Progenitor cell of endocrine pancreas (in vitro differentiated cells): ENCODE data around the gene RING1. TPM values are rescaled to one million over a fixed set of nuclear protein-coding genes. Genes with fewer than 3 reads are reported as not detected.

Experiments
- DNase-seq: peaks from one replicate; pipeline ENCODE4 v3.0.0; 2021; ENCODE audit warnings: low spot score; ENCODE audit not compliant: unreplicated experiment
- H3K27ac Mint-ChIP-seq: 2 replicates; pipeline ENCODE4 v1.8.0; 2021; ENCODE audit warnings: mild to moderate bottlenecking, moderate library complexity, mixed read lengths
- H3K27me3 Mint-ChIP-seq: 2 replicates; pipeline ENCODE4 v1.8.0; 2021; ENCODE audit warnings: mixed read lengths
- H3K36me3 Mint-ChIP-seq: 2 replicates; pipeline ENCODE4 v1.8.0; 2022; ENCODE audit warnings: mixed read lengths; ENCODE audit not compliant: insufficient read depth
- H3K4me1 Mint-ChIP-seq: 2 replicates; pipeline ENCODE4 v1.8.0; 2021; ENCODE audit warnings: low read depth, mixed read lengths
- H3K4me3 Mint-ChIP-seq: 2 replicates; pipeline ENCODE4 v1.8.0; 2021; ENCODE audit warnings: low read depth, mild to moderate bottlenecking, moderate library complexity, mixed read lengths
- H3K9me3 Mint-ChIP-seq: 2 replicates; pipeline ENCODE4 v1.8.0; 2021; ENCODE audit warnings: low read depth, mixed read lengths
- total RNA-seq: library from RNA; stranded (reverse); gene quantifications from 2 replicates; pipeline ENCODE4 v1.2.1, GENCODE V29; 2021
- TF ChIP-seq, protein P1 (sequence below): fragments of 200-600 bp; sonication (generic); IDR thresholded peaks from one replicate; pipeline ENCODE4 v1.5.0; 2021; ENCODE audit warnings: antibody characterized with exemption, mild to moderate bottlenecking; ENCODE audit not compliant: unreplicated experiment

Gene RING1
- total RNA-seq, 1 donor from 2014 or later, result 62.4 TPM

- no peak for DNase-seq
- Mint-ChIP-seq H3K4me3 (no peak overlapping the region), H3K36me3 (peaks cover 18% of the 10 kb centered on the region), H3K9me3 (no peaks in the 10 kb centered on the region), H3K27me3 (peaks cover 21% of the 10 kb centered on the region), H3K27ac (no peak overlapping the region), H3K4me1 (peaks cover 28% of the 10 kb centered on the region)
- TF ChIP-seq, protein P1, sequence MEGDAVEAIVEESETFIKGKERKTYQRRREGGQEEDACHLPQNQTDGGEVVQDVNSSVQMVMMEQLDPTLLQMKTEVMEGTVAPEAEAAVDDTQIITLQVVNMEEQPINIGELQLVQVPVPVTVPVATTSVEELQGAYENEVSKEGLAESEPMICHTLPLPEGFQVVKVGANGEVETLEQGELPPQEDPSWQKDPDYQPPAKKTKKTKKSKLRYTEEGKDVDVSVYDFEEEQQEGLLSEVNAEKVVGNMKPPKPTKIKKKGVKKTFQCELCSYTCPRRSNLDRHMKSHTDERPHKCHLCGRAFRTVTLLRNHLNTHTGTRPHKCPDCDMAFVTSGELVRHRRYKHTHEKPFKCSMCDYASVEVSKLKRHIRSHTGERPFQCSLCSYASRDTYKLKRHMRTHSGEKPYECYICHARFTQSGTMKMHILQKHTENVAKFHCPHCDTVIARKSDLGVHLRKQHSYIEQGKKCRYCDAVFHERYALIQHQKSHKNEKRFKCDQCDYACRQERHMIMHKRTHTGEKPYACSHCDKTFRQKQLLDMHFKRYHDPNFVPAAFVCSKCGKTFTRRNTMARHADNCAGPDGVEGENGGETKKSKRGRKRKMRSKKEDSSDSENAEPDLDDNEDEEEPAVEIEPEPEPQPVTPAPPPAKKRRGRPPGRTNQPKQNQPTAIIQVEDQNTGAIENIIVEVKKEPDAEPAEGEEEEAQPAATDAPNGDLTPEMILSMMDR, result no peak
These were observed 12.8 kb upstream of the RING1 start for GRCh38 chr6:33195304-33196165.

DNA sequence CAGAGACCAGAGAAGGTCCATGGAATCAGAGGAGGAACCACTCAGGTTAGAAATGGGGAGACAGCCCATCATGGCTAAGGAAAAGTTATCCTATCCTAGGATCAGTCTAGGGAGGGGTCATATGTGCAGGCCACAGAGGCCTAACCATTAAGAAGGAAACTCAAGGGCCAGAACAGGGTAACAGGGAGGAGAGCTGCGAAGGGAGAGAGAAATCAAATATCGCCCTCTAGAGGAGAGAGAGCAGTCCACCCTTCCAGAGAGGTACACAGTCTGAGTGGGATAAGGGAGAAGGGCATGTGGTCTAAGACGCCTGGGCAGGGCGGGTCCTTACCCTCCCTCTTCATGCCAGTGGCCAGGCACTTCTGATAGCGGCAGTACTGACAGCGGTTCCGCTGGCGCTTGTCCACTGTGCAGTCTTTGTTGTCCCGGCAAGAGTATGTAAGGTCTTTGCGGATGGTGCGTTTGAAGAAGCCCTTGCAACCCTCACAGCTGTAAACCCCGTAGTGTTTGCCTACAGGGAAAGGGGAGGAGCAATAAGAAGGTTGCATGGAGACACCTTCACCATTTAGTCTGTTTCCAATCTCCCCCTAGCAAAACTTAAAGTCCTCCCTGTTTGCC lies 10.8 kb upstream of the RING1 start:
- H3K4me1 Mint-ChIP-seq, result peaks cover 36% of the 10 kb centered on the region
- TF ChIP-seq, protein P1, result peak; percentile 73
- H3K27me3 Mint-ChIP-seq, result peaks cover 4% of the 10 kb centered on the region
- peak overlapping the region; percentile 72 for H3K4me3 Mint-ChIP-seq
- H3K27ac Mint-ChIP-seq, result no peak overlapping the region
- DNase-seq, result no peak
- no peaks in the 10 kb centered on the region for H3K9me3 Mint-ChIP-seq
- H3K36me3 Mint-ChIP-seq, result peaks cover 25% of the 10 kb centered on the region

DNA sequence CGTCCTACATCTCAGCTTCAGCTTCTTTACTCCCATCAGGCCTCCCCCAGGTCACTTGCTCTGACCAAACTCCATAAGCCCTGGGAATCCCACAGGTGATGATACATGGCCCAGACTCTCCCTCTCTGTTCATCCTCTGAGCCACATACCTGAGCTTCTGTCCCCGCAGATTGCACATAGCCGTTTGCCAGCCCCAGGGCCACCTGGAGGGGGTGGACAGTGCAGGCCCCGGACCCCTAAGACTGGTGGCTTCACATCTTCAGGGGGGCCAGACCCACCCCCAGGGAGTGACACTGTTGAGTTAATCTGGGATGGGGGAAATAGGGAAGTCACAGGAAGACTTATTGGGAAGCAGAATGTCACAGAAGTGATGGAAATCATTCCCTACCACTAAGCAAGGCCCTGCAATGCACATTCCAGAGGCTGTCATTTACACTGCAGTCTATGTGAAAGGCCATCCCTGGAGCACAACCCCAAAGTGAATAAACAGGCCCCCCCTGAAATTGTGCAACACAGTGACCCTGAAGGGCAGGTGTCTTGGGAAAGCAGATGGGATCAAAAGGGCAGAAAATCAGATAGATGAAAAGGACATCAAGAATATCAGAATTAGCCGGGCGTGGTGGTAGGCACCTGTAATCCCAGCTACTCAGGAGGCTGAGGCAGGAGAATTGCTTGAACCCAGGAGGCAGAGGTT lies 10.0 kb upstream of the RING1 start:
- no peak overlapping the region for H3K27ac Mint-ChIP-seq
- TF ChIP-seq, protein P1, result no peak
- H3K27me3 Mint-ChIP-seq, result no peaks in the 10 kb centered on the region
- H3K4me3 Mint-ChIP-seq, result peak overlapping the region; percentile 72
- DNase-seq, result no peak
- H3K9me3 Mint-ChIP-seq, result no peaks in the 10 kb centered on the region
- peaks cover 33% of the 10 kb centered on the region for H3K36me3 Mint-ChIP-seq
- H3K4me1 Mint-ChIP-seq, result peaks cover 37% of the 10 kb centered on the region

GRCh38 chr6:33198853-33199436 lies 9.4 kb upstream of the RING1 start:
- no peaks in the 10 kb centered on the region for H3K27me3 Mint-ChIP-seq
- peaks cover 39% of the 10 kb centered on the region for H3K4me1 Mint-ChIP-seq
- TF ChIP-seq, protein P1, result no peak
- DNase-seq, result no peak
- H3K4me3 Mint-ChIP-seq, result peak overlapping the region; percentile 100
- H3K36me3 Mint-ChIP-seq, result peaks cover 34% of the 10 kb centered on the region
- no peaks in the 10 kb centered on the region for H3K9me3 Mint-ChIP-seq
- H3K27ac Mint-ChIP-seq, result peak overlapping the region; percentile 78
